Measurements from ENCODE around the gene ZNF628.

The ZNF628 gene

GRCh38 chr19:55465460-55466240, 10.8 kb upstream of the ZNF628 start:
- no peak for DNase-seq (ENCODE audit: low read depth in 2 of 2)

GRCh38 chr19:55466241-55466614, 10.2 kb upstream of the ZNF628 start:
- no peak for DNase-seq (ENCODE audit: low read depth in 2 of 2)

GRCh38 chr19:55467236-55468053, 9.0 kb upstream of the ZNF628 start:
- DNase-seq (ENCODE audit: low read depth in 2 of 2): no peak

- no peak for DNase-seq (ENCODE audit: low read depth in 2 of 2)
Measured at GRCh38 chr19:55468054-55468393, 8.4 kb upstream of the ZNF628 start.

GRCh38 chr19:55471266-55471665, 5.2 kb upstream of the ZNF628 start:
- DNase-seq (ENCODE audit: low read depth in 2 of 2): no peak

GRCh38 chr19:55472463-55472862, 4.0 kb upstream of the ZNF628 start:
- no peak for DNase-seq (ENCODE audit: low read depth in 2 of 2)

GRCh38 chr19:55473225-55474012, 3.0 kb upstream of the ZNF628 start:
- DNase-seq (ENCODE audit: low read depth in 2 of 2): no peak

- DNase-seq (ENCODE audit: low read depth in 2 of 2): no peak
Measured at GRCh38 chr19:55474269-55475265, 1.9 kb upstream of the ZNF628 start.

GRCh38 chr19:55477905-55478304, 1.5 kb downstream of the ZNF628 start:
- no peak for DNase-seq (ENCODE audit: low read depth in 2 of 2)

- DNase-seq (ENCODE audit: low read depth in 2 of 2): no peak
Measured at GRCh38 chr19:55478364-55478763, 1.9 kb downstream of the ZNF628 start.

GRCh38 chr19:55479045-55479444, 2.6 kb downstream of the ZNF628 start:
- DNase-seq (ENCODE audit: low read depth in 2 of 2): no peak

GRCh38 chr19:55479451-55480230, 3.2 kb downstream of the ZNF628 start:
- no peak for DNase-seq (ENCODE audit: low read depth in 2 of 2)

- DNase-seq (ENCODE audit: low read depth in 2 of 2): no peak
Measured at GRCh38 chr19:55481148-55481793, 4.9 kb downstream of the ZNF628 start.

GRCh38 chr19:55481794-55482155, 5.4 kb downstream of the ZNF628 start:
- no peak for DNase-seq (ENCODE audit: low read depth in 2 of 2)

- DNase-seq (ENCODE audit: low read depth in 2 of 2): no peak
Measured at GRCh38 chr19:55482156-55482961, 5.9 kb downstream of the ZNF628 start.

- no peak for DNase-seq (ENCODE audit: low read depth in 2 of 2)
Measured at GRCh38 chr19:55482967-55483705, 6.7 kb downstream of the ZNF628 start.

- DNase-seq (ENCODE audit: low read depth in 2 of 2): no peak
Measured at GRCh38 chr19:55483706-55484592, 7.5 kb downstream of the ZNF628 start.
